Stimulated activated CD8-positive, alpha-beta memory T cell treated with anti-CD3 and anti-CD28 coated beads, Interleukin-7, amount 100 ng/mL, for 48 hours (primary cell): Measurements from ENCODE around the gene HSPG2.

Experiments used
- DNase-seq, 2 donors: peaks; one replicate each; pipeline ENCODE4 v3.0.0-alpha.2; 2020; ENCODE audit warnings: low read depth in 1 of 2; ENCODE audit errors: extremely low read depth in 1 of 2

Gene HSPG2

DNA sequence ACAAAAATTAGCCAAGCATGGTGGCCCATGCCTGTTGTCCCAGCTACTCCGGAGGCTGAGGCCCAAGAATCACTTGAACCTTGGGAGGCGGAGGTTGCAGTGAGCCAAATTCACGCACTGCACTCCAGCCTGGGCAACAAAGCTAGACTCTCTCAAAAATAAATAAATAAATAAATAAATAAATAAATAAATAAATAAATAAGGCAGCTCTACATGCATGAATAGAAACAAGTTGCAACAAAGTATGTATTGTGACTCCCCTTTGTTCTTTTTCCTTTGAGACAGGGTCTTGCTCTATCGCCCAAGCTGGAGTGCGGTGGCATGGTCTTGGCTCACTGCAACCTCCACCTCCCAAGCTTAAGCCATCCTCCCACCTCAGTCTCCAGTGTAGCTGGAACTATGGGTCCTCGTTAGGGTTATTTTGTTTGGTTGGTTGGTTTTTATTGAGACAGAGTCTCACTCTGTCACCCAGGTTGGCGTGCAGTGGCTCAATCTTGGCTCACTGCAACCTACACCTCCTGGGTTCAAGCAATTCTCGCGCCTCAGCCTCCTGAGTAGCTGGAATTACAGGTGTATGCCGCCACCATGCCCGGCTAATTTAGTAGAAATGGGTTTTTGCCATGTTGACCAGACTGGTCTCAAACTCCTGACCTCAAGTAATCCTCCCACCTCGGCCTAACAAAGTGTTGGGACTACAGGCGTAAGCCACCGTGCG lies 162.1 kb downstream of the HSPG2 start:
- DNase-seq, result no peak

DNA sequence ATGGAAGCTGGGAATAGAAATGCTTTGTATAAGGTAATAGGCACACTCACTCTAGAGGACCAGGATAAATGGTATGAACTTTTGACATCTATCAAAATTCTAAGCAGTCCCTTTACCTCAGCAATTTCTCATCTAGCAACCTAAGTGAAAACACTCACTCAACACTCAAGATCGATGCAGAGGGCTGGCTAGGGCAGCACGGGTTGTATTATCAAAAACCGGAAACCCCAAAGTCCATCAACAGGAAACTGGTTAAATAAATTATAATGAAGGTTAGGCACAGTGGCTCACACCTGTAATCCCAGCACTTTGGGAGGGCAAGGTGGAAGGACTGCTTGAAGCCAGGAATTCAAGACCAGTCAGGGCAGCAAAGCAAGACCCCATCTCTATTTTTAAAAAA lies 163.5 kb downstream of the HSPG2 start:
- no peak for DNase-seq
